CD4-positive, alpha-beta T cell treated with Interferon alpha-2 for 1 hour (primary cell): ENCODE data around the gene CD300LF.
A peak's percentile ranks its signal among the peaks of the same experiment; 100 is the strongest.

Source experiments
- DNase-seq, 2 donors: peaks; one replicate each; pipeline ENCODE4 v3.0.0-alpha.2; 2020 to 2022

The CD300LF gene

GRCh38 chr17:74729368-74729767 lies 16.6 kb upstream of the CD300LF start:
- no peak for DNase-seq

DNA sequence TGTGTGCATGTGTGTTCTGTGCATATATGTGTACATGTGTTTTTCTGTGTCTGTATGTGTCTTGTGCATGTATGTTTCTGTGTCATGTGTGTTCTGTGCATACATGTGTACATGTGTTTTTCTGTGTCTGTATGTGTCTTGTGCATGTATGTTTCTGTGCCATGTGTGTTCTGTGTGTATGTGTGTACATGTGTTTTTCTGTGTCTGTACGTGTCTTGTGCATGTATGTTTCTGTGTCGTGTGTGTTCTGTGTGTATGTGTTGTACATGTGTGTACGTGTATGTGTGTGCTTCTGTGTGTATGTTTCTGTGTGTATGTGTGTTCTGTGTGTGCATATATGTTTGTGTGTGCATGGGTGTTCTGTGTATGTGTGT lies 16.0 kb upstream of the CD300LF start:
- no peak for DNase-seq

DNA sequence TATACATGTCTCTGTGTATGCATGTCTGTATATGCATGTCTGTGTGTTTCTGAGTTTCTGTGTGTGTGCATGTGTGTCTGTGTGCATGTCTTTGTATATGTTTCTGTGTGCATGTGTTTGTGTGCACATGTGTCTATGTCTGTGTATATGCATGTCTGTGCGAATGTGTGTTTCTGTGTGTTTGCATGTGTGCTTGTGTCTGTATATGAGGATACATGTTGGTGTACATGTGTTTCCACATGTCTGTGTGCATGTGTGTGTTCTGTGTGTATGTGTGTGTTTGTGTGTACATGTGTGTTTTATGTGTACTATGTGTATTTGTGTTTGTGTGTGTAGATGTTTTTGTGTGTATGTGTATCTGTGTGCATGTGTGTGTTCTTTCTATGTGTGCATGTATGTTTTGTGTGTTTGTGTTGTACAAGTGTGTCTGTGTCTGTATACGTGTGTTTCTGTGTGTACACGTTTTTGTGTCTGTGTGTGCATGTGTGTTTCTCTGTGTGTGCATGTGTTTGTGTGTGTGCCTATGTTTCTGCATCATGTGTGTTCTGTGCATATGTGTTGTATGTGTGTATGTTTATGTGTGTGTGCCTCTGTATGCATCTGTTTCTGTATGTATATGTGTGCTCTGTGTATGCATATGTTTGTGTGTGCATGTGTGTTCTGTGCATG lies 15.4 kb upstream of the CD300LF start:
- DNase-seq: no peak

DNA sequence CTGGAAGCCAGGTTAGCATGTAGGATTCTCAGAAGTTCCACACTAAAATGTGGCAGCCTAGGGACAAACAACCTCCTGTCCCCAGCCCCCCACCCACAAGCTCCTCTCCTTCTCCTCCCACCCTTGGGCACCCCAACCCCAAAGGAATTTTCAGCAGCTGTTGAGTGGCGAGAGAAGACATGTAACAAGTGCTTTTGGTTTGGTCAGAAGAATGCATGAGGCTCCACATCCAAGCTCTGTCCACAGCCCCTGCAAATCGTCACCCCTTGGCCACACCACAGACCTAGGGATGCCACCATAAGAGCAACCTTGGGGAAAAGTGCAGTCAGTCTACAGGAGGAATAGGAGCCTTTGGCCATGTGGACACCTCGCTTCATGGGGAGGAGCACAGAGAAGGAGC lies 12.4 kb upstream of the CD300LF start:
- no peak for DNase-seq

DNA sequence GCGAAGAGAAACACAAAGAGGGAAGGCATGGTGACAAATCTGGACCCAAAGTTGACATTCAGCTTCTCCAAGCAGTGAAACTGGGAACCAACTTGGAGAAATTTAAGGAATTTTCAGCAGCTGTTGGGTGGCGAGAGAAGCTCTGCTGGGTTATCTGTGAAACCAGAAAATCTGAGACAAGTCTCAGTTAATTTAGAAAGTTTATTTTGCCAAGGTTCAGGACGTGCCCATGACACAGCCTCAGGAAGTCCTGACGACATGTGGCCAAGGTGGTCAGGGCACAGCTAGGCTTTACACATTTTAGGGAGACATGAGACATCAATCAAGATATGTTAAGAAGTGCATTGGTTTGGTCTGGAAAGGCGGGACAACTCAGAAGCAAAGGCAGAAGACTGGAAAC lies 11.2 kb upstream of the CD300LF start:
- DNase-seq: no peak

DNA sequence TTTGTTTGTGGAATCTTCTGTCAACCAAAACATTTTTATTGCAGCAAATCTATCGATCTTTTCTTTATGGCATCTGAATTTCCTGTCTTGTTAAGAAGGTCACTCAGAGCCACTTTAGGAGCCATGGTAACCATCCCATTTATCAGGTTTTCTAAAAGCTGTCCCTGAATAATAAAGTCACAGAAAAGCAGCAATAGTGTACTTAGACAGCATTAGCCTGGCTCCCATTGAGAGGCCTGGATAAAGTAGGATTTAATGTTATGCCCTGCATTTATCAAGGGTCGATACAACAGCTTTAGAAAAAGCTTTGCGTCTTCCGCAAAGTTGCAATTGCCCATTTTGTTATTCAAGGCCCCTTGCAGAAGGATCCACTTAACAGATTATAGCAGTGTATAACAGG lies 10.1 kb upstream of the CD300LF start:
- no peak for DNase-seq

GRCh38 chr17:74720506-74720905 lies 7.8 kb upstream of the CD300LF start:
- DNase-seq: no peak

GRCh38 chr17:74715144-74715543 lies 2.4 kb upstream of the CD300LF start:
- no peak for DNase-seq

- peak in 1 of 2 donors; percentile 29 for DNase-seq
Measured at GRCh38 chr17:74713171-74713755, 540 bp upstream of the CD300LF start.

DNA sequence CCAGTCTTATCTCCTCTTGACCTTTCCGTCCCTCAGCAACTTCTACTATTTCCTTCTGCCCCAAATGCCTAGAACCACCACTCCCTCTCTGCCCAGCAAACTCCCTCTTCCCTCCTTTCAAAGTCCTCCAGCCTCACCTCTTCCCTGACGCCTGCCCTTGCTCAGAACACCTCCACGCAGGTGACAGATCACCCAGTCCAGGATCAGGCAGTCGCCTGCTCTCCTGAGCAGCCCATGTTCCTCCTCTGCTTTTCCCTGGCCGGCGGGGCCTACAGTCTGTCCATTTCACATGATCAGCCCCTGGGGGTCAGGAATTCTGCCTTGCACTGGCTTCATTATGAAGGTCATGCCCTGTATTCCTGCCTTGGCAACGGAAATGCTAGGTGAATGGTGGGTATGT lies 422 bp downstream of the CD300LF start:
- no peak for DNase-seq

- DNase-seq: no peak
Measured at GRCh38 chr17:74711058-74711824, 1.5 kb downstream of the CD300LF start.

GRCh38 chr17:74704544-74704943 lies 8.2 kb downstream of the CD300LF start:
- no peak for DNase-seq

DNA sequence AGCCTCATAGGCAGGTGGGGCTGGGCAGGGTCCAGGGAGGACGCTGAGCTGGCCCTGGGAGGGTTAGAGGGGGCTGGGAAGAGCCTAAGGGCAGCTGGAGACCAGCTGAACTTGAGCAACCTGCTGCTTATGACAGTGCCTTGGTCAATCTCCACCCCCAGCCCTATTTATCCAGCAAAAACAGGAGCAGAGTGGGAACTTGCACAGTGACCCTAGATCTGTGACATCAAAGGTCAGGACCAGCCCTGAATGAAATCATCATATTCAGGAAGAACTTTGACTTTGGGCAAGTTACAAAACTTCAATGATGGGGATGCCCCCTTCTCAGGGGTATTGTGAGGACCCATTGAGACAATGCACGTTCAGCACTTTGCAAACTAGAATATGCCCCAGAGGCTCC lies 9.4 kb downstream of the CD300LF start:
- DNase-seq: no peak

- DNase-seq: no peak
Measured at GRCh38 chr17:74702116-74702871, 10.4 kb downstream of the CD300LF start.

DNA sequence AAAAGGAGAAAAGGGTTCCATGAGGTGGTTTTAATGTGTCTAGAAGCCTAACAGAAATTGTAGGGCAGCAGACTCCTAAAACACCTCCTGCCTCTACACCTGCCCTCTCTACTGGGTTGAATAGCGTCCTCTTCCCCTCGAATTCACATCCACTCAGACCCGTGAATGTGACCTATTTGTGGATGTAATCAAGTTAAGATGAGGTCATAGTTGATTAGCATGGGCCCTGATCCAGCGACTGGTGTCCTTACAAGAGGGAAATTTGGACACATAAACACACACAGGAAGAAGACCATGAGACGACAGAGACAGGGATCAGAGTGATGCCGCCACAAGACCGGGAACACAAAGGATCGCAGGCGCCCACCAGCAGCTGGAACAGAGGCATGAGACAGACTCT lies 13.5 kb downstream of the CD300LF start:
- DNase-seq: no peak

DNA sequence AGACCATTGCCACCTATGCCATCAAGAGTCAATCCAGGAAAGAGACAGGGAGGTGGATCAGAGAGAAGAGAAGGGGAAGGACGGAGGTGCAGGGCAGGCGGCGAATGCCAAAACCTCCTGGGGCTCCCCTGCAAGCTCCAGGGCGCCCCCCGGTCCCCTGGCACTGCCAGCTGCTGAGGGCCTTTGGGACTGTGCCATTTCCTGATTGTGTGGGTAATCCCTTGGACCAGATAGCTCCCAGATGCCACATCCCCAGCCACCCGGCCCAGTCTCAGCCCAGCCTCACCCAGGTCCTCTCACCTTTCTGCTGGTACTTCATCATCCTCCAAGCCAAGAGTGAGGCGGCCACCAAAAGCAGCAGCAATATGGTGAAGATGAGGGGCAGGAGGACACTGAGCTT lies 14.7 kb downstream of the CD300LF start:
- DNase-seq: no peak

DNA sequence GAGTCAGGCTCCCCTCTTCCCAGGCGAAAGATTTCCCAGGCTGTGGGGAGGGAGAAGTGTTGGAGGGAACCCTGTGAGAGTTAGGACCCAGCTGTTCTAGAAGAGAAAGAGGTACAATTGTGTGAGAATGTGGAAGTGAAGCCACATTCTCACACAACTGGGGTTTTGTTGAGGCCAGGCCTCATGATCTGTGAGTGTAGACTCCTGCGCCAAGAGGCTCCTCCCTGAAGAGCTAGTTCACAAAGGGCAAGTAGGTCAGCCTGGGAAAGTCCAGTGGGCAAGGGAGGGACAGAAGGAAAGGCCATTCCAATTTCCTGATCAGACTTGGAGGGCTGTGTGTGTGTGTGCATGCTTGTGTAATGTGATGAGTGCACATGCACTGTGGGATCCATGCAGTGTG lies 15.2 kb downstream of the CD300LF start:
- no peak for DNase-seq

DNA sequence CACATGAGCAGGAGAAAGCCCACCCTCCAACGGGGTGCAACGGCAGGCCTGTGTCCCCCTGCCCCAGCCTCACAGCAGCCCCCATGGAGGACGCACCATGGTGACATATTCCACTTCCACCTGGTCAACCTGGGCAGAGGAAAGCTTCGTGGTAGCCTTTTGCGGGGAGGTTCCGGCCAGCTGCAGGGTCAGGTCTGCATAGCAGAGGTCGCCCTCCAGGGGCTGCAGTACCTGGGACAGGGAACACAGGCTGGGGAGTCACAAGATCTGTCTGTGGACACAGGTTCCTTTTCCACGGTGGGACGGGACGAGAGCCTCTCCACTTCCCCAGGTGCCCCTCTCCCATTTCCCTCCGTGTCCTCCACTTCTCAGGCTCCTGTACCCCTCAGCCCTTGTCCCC lies 17.1 kb downstream of the CD300LF start:
- DNase-seq: no peak

DNA sequence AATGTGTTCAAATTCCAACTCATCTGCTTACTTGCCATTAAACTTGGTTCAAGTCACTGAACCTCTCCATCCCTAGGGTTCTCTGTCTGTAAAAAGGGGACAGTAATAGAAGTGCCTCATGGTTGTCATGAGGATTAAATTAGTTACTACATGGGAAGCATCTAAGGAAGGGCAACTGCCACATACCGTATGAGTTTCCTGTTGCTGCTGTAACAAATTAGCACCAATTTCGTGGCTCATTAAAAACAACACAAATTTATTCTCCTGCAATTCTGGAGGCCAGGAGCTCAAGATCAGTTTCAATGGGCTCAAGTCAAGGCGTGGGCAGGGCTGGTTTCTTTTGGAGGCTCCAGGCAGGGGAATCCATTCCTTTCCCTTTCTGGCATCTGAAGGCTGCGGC lies 18.6 kb downstream of the CD300LF start:
- no peak for DNase-seq

DNA sequence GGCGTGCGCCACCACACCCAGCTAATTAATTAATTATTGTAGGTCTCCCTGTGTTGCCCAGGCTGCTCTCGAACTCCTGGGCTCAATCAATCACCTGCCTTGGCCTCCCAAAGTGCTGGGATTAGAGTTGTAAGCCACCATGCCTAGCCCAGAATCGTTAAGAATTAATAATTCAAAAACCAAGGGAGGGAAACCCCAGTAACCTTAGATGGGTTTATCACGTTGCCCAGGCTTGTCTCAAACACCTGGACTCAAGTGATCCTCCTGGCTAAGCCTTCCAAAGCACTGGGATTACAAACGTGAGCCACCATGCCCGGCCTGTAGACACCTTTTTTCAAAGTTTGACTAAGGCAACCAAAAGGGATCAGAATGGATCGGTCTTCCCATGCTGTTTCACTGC lies 21.6 kb downstream of the CD300LF start:
- no peak for DNase-seq

DNA sequence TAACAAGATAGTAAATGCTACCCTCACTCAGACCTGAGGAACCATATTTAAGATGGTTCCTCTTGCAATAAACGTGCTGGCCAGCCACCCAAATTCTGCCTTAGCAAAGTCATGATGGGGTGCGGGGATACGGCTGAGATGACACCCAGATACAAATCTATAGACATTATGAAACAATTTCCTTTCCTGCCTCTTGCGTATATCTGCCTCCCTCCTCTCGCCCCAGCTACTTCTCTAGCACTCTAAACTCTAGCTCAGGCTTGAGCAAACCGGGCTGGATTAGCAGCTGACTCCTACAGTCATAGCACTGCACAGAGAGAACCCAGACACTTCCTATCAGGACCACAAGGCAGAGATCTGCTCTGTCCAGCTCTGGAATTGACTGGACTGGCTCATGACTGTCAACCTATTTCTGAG lies 22.3 kb downstream of the CD300LF start:
- DNase-seq: peak; percentile 11 to 60

DNA sequence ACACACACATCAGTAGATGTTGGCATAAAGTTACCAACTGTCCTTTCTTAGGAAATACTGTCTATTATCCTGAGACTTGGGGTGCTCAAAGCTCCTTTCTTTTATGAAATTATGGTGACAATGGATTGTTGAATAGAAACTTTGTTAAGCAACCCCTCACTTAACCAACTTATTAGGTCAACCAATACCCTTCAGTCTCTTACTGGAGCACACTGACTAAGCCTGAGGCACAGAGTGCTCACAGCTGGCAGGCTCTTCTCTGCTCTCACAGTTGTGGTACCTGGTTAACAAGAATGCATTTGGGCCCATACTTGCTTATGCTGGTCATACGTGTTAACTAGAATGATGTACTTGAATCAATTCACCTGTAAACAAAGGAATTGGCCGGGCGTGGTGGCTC lies 24.8 kb downstream of the CD300LF start:
- DNase-seq: no peak

DNA sequence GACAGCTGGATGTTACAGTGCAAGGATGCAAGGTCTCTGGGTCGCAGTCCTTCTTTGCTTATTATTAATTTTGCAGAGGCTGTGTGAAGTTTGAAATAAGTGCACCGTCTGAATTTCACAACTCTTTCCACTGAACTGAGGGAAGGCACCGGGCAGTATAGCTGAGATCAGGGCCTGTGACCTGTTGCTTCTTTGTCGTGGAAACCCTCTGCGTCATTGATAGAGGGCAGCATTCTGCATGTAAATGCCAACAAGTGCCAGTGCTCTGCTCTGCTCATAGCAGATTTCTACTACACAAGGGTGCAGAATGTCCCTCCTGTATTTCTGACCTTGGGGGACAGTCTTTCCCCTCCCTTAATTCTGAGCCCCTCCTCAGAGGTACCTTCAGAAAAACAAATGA lies 26.0 kb downstream of the CD300LF start:
- peak; percentile 24 to 50 for DNase-seq
